Breast epithelium (tissue), 3 donors: ENCODE results near the gene CAMTA1.

Experiments
- POLR2A ChIP-seq: fragments of 450-650 bp; IDR thresholded peaks from one replicate; pipeline ENCODE4 v1.6.1; 2016; ENCODE audit warnings: antibody characterized with exemption, mild to moderate bottlenecking, moderate library complexity
- TF ChIP-seq, protein P1 (sequence below), 3 donors: fragments of 450-650 bp; IDR thresholded peaks; one replicate each; pipeline ENCODE4 v1.5.1; 2016 to 2017; ENCODE audit warnings: antibody characterized with exemption in 3 of 3, mild to moderate bottlenecking in 3 of 3, moderate library complexity in 3 of 3

DNA sequence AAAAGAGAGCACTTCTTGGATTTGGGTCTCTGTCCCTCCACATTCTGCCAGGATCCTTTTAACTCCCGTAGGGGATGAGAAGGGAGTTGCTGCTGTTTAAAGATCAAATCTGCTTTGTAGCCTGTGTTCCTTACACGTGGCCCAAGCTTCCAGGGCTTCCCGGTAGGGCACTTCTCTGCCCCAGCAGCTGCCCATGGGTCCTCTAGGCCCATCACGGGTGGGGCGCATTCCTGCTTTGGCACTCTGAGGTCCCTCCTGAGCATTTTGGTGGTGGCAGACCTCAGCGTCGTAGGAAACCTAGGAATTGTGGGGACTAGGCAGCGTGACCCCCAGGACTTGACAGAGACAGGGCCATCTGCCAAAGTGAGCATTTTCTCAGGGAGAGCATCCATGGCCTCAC is 565.5 kb downstream of the CAMTA1 start:
- TF ChIP-seq, protein P1, sequence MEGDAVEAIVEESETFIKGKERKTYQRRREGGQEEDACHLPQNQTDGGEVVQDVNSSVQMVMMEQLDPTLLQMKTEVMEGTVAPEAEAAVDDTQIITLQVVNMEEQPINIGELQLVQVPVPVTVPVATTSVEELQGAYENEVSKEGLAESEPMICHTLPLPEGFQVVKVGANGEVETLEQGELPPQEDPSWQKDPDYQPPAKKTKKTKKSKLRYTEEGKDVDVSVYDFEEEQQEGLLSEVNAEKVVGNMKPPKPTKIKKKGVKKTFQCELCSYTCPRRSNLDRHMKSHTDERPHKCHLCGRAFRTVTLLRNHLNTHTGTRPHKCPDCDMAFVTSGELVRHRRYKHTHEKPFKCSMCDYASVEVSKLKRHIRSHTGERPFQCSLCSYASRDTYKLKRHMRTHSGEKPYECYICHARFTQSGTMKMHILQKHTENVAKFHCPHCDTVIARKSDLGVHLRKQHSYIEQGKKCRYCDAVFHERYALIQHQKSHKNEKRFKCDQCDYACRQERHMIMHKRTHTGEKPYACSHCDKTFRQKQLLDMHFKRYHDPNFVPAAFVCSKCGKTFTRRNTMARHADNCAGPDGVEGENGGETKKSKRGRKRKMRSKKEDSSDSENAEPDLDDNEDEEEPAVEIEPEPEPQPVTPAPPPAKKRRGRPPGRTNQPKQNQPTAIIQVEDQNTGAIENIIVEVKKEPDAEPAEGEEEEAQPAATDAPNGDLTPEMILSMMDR (IDR thresholded peaks at IDR 0.05): no peak
- TF ChIP-seq POLR2A: no peak
